Measurements from ENCODE around the gene CD2. TPM values are rescaled to one million over a fixed set of nuclear protein-coding genes. Genes with fewer than 3 reads are reported as not detected.

Gene CD2
- total RNA-seq, 4 donors from 2014 or later: 0.35 to 1.2 (median 1.0) TPM; not detected in 1

DNA sequence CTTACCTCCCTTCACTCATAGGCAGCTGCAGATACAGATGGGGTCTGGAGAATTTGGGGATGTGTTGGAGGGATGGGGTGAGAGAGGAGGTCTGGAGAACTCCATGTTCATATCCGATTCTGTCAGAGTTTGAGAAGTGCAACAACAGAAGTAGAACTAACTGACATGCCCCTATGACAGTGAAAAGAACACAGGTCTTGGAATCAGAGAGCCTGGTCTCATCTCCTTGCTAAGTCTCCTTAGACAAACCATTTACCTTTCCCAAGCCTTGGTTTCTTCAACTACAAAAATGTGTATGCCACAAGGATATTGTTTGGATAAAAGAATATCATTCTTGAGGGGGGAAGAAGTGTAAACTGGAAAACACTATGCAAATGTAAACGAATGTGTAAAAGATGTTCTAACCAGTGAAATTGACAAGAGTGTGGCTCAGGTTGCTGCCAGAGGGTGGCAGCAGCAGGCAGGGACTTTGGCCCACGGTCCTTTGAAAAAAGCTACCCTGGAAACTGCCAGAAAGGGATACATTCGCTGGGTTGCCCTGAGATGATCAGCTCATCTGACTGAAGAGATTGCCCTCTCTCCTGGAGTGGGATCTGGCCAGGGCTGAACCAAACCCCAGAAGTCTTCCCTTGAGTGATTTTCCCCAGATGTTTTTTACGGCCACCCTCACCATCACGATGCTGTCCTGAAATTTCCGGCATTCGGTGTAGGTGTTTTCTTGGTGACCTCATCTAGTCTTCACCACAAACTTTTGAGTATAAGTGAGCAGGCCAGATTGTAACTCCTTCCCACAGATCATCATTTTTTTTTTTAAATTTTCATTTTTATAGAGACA, 17.0 kb upstream of the CD2 start:
- DNase-seq: peak; percentile 38 to 67
- no peak for TF ChIP-seq POLR2A (IDR thresholded peaks at IDR 0.05)
- TF ChIP-seq, protein P1, sequence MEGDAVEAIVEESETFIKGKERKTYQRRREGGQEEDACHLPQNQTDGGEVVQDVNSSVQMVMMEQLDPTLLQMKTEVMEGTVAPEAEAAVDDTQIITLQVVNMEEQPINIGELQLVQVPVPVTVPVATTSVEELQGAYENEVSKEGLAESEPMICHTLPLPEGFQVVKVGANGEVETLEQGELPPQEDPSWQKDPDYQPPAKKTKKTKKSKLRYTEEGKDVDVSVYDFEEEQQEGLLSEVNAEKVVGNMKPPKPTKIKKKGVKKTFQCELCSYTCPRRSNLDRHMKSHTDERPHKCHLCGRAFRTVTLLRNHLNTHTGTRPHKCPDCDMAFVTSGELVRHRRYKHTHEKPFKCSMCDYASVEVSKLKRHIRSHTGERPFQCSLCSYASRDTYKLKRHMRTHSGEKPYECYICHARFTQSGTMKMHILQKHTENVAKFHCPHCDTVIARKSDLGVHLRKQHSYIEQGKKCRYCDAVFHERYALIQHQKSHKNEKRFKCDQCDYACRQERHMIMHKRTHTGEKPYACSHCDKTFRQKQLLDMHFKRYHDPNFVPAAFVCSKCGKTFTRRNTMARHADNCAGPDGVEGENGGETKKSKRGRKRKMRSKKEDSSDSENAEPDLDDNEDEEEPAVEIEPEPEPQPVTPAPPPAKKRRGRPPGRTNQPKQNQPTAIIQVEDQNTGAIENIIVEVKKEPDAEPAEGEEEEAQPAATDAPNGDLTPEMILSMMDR (IDR thresholded peaks at IDR 0.05): peak; percentile 65 to 75 (median 72)
- H3K4me1 ChIP-seq: no peaks in the 10 kb centered on the region
- H3K4me3 ChIP-seq: no peak overlapping the region
- H3K9me3 ChIP-seq: no peaks in the 10 kb centered on the region
- no peaks in the 10 kb centered on the region for H3K36me3 ChIP-seq
- intact Hi-C loops (cut with DNase I; ENCODE audit: low total_unique reads): loop anchor here (5.0 kb wide), 1 partner anchor 320 kb away; no protein-coding TSS in a partner anchor
- H3K27ac ChIP-seq: no peak overlapping the region
- no peaks in the 10 kb centered on the region for H3K27me3 ChIP-seq

DNA sequence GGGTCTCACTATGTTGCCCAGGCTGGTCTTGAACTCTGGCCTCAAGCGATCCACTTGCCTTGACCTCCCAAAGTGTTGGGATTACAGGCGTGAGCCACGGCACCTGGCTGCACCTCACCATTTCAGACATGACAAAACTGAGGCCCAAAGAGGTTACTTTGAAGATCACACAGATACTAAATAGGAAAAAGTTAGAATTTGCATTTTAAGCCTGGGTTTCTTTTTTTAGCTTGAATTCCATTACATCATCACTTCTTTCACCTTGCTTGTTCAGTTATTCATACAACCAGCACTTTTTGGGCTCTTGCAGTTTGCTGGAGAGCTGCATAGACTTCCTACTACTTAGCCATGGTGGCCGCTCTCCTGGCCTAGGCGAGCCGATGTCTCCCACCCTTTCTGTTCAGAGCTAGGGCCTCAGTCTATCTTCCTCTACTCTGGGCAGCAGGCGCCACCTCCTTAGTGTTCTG, 16.3 kb upstream of the CD2 start:
- intact Hi-C loops (cut with DNase I; ENCODE audit: low total_unique reads): loop anchor here (5.0 kb wide), 1 partner anchor 319 kb away; no protein-coding TSS in a partner anchor
- no peak for DNase-seq
- Histone ChIP-seq H3K9me3 (no peaks in the 10 kb centered on the region), H3K4me3 (no peak overlapping the region), H3K27me3 (no peaks in the 10 kb centered on the region), H3K27ac (no peak overlapping the region), H3K36me3 (no peaks in the 10 kb centered on the region), H3K4me1 (no peaks in the 10 kb centered on the region)
- no peak for TF ChIP-seq POLR2A (IDR thresholded peaks at IDR 0.05)
- TF ChIP-seq, protein P1 (IDR thresholded peaks at IDR 0.05): no peak

DNA sequence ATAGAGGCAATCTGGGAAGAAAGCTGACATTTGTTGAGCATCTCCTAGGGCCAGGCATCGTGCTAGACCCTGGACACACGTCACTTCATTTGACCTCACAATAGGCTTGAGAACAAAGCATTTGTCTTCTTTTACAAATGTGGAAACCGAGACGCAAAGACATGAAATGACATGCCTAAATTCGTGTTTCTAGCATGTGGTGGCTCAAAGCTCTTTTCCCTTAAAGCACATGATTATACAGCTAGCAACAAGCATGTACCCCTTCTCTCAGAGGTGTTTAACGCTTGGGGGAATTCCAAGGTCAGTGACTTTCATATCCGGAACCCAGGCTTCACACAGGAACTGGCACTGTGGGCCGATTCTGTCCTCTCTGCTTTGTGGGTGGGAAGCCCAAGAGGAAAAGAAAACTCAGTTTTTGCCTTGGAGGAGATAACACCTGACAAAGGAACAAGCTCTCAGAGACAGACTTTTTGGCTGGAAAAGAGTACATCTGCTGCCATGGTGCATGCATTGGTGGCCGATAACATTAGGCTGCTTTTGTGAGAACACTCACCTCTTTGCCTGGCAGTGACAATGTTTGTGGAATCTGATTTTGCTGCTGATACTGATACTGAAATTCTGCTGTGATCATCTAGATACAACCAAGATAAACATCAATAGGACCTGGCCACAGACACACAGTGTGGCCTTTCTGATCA, 15.4 kb upstream of the CD2 start:
- no peaks in the 10 kb centered on the region for H3K36me3 ChIP-seq
- no peaks in the 10 kb centered on the region for H3K27me3 ChIP-seq
- TF ChIP-seq, protein P1 (IDR thresholded peaks at IDR 0.05): no peak
- TF ChIP-seq POLR2A (IDR thresholded peaks at IDR 0.05): no peak
- peaks cover 0 to 9% of the 10 kb centered on the region in 2 donors for H3K9me3 ChIP-seq
- H3K4me3 ChIP-seq: no peak overlapping the region
- intact Hi-C loops (cut with DNase I; ENCODE audit: low total_unique reads): loop anchor here (5.0 kb wide), 1 partner anchor 318 kb away; no protein-coding TSS in a partner anchor
- no peak overlapping the region for H3K27ac ChIP-seq
- DNase-seq: no peak
- H3K4me1 ChIP-seq: no peaks in the 10 kb centered on the region

DNA sequence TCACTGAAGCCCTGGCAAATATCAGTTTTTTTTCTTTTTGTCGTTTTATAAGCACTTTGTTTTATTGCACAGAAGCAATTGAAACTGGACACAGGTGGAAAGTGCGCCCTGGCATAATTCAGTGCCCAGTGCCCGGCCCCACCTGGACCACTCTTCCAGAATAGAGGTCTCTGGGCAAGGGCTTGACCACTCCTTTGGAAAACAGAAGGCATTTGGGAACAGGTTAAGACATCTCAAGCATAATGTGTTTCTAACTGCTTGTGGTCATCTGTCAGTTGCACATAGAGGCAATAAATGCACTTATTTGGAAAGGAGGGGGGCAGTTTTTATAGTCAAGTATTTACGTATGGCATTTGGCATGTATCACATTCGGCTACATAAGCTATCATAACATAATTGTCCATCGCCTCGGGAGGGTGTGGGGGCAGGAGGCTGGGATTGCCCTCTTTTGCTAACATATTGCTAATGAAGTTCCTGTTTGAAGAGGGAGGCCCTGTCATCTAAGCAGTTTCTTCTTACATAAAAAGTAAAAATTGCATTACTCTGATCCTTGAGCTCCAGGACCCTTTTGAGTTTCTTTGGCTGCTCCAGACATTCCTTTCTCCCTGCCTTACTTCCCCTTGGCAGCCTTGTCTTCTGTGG, 14.7 kb upstream of the CD2 start:
- intact Hi-C loops (cut with DNase I; ENCODE audit: low total_unique reads): loop anchor here (5.0 kb wide), 1 partner anchor 318 kb away; no protein-coding TSS in a partner anchor
- TF ChIP-seq, protein P1 (IDR thresholded peaks at IDR 0.05): no peak
- no peak for TF ChIP-seq POLR2A (IDR thresholded peaks at IDR 0.05)
- no peak overlapping the region for H3K27ac ChIP-seq

More for the DNA sequence above, 14.7 kb upstream of the CD2 start:
- H3K36me3 ChIP-seq: no peaks in the 10 kb centered on the region
- no peaks in the 10 kb centered on the region for H3K27me3 ChIP-seq
- no peaks in the 10 kb centered on the region for H3K4me1 ChIP-seq
- DNase-seq: no peak
- H3K9me3 ChIP-seq: peaks cover 0 to 10% of the 10 kb centered on the region in 2 donors
- H3K4me3 ChIP-seq: no peak overlapping the region

All from uterus (tissue), 4 donors.